ENCODE results near the gene SYCP3. TPM values are rescaled to one million over a fixed set of nuclear protein-coding genes. Genes with fewer than 3 reads are reported as not detected.

The SYCP3 gene
- total and polyA plus RNA-seq, 9 donors = 0.07 to 0.31 TPM; not detected in 7

DNA sequence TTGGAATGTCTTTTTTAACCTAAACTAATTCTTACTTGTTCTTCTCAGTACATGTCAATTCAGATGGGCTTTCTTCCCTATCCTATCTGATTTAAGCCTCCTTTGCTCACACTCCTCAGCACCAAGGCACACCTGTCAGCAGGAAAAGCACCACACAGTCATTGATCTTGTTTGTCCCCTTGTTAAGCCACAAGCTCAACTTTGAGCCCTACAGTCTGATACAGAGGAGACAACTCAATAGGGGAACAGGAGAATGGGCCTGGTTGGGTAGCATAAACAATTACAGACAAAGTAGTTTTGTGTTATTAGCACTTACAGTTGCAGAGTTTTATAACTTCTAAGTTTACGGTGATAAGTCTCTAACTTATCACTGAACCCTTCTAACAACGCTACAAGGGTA lies 29.5 kb upstream of the SYCP3 start:
- no peak overlapping the region for H3K4me3 ChIP-seq
- DNase-seq = no peak
- H3K27me3 ChIP-seq = no peaks in the 10 kb centered on the region
- H3K36me3 ChIP-seq = no peaks in the 10 kb centered on the region
- H3K27ac ChIP-seq = no peak overlapping the region
- H3K4me1 ChIP-seq (ENCODE audit: insufficient read depth) = no peaks in the 10 kb centered on the region
- 62 to 80% (median 62%) methylated on average over 2 of the region's 2 CpGs for WGBS, 3 donors
- intact Hi-C loops (cut with DNase I) = no loop called here
- TF ChIP-seq POLR2A (IDR thresholded peaks at IDR 0.05) (no peak), EP300 (IDR thresholded peaks at IDR 0.05) (no peak)
- TF ChIP-seq, protein P1, sequence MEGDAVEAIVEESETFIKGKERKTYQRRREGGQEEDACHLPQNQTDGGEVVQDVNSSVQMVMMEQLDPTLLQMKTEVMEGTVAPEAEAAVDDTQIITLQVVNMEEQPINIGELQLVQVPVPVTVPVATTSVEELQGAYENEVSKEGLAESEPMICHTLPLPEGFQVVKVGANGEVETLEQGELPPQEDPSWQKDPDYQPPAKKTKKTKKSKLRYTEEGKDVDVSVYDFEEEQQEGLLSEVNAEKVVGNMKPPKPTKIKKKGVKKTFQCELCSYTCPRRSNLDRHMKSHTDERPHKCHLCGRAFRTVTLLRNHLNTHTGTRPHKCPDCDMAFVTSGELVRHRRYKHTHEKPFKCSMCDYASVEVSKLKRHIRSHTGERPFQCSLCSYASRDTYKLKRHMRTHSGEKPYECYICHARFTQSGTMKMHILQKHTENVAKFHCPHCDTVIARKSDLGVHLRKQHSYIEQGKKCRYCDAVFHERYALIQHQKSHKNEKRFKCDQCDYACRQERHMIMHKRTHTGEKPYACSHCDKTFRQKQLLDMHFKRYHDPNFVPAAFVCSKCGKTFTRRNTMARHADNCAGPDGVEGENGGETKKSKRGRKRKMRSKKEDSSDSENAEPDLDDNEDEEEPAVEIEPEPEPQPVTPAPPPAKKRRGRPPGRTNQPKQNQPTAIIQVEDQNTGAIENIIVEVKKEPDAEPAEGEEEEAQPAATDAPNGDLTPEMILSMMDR (IDR thresholded peaks at IDR 0.05) = no peak
- no peaks in the 10 kb centered on the region for H3K9me3 ChIP-seq

DNA sequence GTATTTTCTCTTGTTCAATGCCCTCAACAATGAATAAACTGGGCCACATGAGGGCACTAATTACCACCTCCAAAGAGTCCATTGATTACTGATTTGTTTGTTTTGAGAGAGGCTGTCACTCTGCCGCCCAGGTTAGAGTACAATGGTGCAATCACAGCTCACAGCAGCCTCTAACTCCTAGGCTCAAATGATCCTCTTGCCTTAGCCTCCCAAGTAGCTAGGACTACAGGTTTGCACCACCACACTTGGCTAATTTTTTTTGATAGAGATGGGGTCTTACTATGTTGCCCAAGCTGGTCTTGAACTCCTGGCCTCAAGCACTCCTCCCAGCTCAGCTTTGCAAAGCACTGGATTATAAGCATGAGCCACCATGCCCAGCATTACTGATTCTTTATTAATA lies 28.3 kb upstream of the SYCP3 start:
- TF ChIP-seq POLR2A (IDR thresholded peaks at IDR 0.05) (no peak), EP300 (IDR thresholded peaks at IDR 0.05) (no peak)
- TF ChIP-seq, protein P1 (IDR thresholded peaks at IDR 0.05) = no peak
- no peak for DNase-seq
- H3K4me1 ChIP-seq (ENCODE audit: insufficient read depth) = peaks cover 2% of the 10 kb centered on the region
- intact Hi-C loops (cut with DNase I) = no loop called here
- WGBS, 3 donors = 96 to 100% (median 97%) methylated on average over 1 of the region's 1 CpG
- H3K27ac ChIP-seq = no peak overlapping the region
- no peak overlapping the region for H3K4me3 ChIP-seq
- no peaks in the 10 kb centered on the region for H3K27me3 ChIP-seq
- no peaks in the 10 kb centered on the region for H3K36me3 ChIP-seq
- H3K9me3 ChIP-seq = no peaks in the 10 kb centered on the region

DNA sequence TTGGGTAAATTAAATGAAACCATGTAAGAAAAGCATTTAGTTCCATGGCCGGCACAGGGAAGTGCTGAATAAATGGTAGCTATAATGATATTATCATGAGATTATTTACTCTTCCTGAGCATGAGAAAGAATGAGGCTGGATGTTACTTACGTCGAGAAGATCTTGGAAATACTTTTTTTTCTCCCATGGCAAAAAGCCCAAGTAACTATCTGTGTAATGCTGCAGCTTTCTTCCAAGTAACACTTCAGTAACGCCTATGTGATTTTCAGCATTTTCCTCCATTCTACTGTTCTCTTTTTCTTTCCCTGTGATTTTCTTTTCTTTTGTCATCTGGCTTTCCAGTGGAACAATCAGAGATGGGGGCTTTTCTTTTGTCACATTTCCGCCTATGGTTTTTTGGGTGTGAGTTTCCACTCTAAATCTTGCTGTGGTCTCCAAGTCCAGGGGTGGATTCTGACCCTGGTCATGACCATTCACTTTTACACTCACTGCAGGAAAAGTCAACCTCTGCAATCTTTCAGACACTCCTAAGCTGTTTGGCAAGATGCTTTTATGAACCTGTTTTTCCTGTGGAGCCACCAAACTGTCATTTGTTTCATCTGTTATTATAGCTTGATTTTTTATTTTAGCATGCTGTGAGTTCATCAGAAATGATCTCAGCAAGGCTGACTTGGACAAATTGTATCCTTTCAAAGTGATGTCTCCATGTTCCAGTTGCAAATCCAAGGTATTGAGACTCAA lies 25.0 kb upstream of the SYCP3 start:
- intact Hi-C loops (cut with DNase I) = no loop called here
- Histone ChIP-seq H3K27me3 (no peaks in the 10 kb centered on the region), H3K4me3 (no peak overlapping the region), H3K27ac (no peak overlapping the region), H3K36me3 (no peaks in the 10 kb centered on the region), H3K4me1 (ENCODE audit: insufficient read depth) (peaks cover 2% of the 10 kb centered on the region), H3K9me3 (no peaks in the 10 kb centered on the region)
- TF ChIP-seq POLR2A (IDR thresholded peaks at IDR 0.05) (no peak), EP300 (IDR thresholded peaks at IDR 0.05) (no peak)
- TF ChIP-seq, protein P1 (IDR thresholded peaks at IDR 0.05) = no peak
- 28 to 35% (median 34%) methylated on average over 5 of the region's 5 CpGs for WGBS, 3 donors
- DNase-seq = no peak

DNA sequence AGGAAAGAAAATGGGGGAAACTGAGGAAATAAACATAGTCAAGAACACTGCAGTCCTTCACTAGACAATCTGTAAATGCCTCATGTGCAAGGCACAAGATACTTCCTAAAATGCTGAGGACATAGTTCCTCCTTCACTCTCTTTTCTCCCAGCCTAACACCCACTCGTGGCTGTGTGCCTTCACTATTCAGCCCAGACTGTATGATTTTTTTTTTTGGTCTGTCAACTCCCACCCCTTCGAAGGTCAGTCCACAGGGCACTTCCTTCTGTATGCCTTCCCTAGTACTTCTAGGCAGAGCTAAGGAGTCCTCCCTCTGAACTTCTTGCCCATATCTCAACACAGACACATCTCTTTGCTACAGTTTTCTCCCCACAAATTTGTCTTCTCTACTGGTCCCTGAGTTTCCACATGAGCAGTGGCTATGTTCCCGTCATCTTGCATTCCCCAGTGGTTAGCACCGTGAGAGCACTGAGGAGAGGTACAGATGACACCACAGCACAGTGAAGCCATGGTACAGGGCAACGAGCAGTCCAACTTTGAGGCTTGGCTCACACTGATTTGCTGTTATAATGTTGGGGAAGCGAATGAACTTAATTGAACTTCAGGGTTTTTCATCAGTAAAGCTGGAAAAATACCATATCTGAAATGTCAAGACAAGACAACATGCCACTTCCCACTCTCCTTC lies 24.1 kb upstream of the SYCP3 start:
- peaks cover 2% of the 10 kb centered on the region for H3K4me1 ChIP-seq (ENCODE audit: insufficient read depth)
- WGBS, 3 donors = 71 to 75% (median 73%) methylated on average over 6 of the region's 6 CpGs
- no peak for TF ChIP-seq POLR2A (IDR thresholded peaks at IDR 0.05)
- TF ChIP-seq, protein P1 (IDR thresholded peaks at IDR 0.05) = no peak
- TF ChIP-seq EP300 (IDR thresholded peaks at IDR 0.05) = no peak
- no peak overlapping the region for H3K4me3 ChIP-seq
- no peaks in the 10 kb centered on the region for H3K27me3 ChIP-seq
- H3K27ac ChIP-seq = no peak overlapping the region
- intact Hi-C loops (cut with DNase I) = no loop called here
- H3K9me3 ChIP-seq = no peaks in the 10 kb centered on the region
- no peak for DNase-seq
- no peaks in the 10 kb centered on the region for H3K36me3 ChIP-seq
